RWPE1 (cell line): ENCODE results near the gene MAP6.

ENCODE experiments used
- CTCF ChIA-PET: fragments of 350-600 bp; sonication (Branson Sonifier 250); formaldehyde crosslinking; extraction: SDS; loops from one replicate; lab custom pipeline; 2021; lab: Yijun Ruan, JAX
- POLR2A ChIA-PET: fragments of 400-600 bp; formaldehyde crosslinking; extraction: SDS; loops from one replicate; lab custom pipeline; 2020; ENCODE audit warnings: antibody characterized with exemption; ENCODE audit not compliant: low non-redundant PET; lab: Yijun Ruan, JAX
- DNase-seq: peaks from one replicate; pipeline ENCODE4 v3.0.0; 2012; ENCODE audit warnings: low spot score
- H3K27ac ChIP-seq: fragments of 450-650 bp; 2 replicates; pipeline ENCODE4 v1.5.1; 2017
- CTCF ChIP-seq: fragments of 450-650 bp; conservative IDR thresholded peaks from 2 replicates; pipeline ENCODE4 v1.5.1; 2017; ENCODE audit warnings: low read depth, mild to moderate bottlenecking

Gene MAP6

GRCh38 chr11:75626889-75627529 is 41.8 kb downstream of the MAP6 start:
- POLR2A ChIA-PET = no interaction called here
- H3K27ac ChIP-seq = no peak overlapping the region
- DNase-seq = no peak
- no peak for TF ChIP-seq CTCF
- CTCF ChIA-PET = no interaction called here

- POLR2A ChIA-PET = no interaction called here
- no peak for TF ChIP-seq CTCF
- peak; percentile 66 for DNase-seq
- CTCF ChIA-PET = no interaction called here
- H3K27ac ChIP-seq = no peak overlapping the region
Observed at GRCh38 chr11:75625991-75626888, 42.6 kb downstream of the MAP6 start.

- ChIA-PET POLR2A (no interaction called here), CTCF (no interaction called here)
- no peak for TF ChIP-seq CTCF
- no peak for DNase-seq
- no peak overlapping the region for H3K27ac ChIP-seq
Observed at GRCh38 chr11:75625021-75625420, 43.8 kb downstream of the MAP6 start.

- no peak for TF ChIP-seq CTCF
- ChIA-PET CTCF (interaction anchor here (0.6 kb wide), 1 partner anchor 107 kb away, joined by 4 read pairs; no protein-coding TSS in a partner anchor), POLR2A (no interaction called here)
- no peak overlapping the region for H3K27ac ChIP-seq
- no peak for DNase-seq
Observed at GRCh38 chr11:75616281-75616680, 52.6 kb downstream of the MAP6 start.

- no peak for DNase-seq
- H3K27ac ChIP-seq = no peak overlapping the region
- CTCF ChIA-PET = no interaction called here
- POLR2A ChIA-PET = no interaction called here
- TF ChIP-seq CTCF = no peak
Observed at GRCh38 chr11:75615751-75616150, 53.1 kb downstream of the MAP6 start.

GRCh38 chr11:75611823-75612222 is 57.0 kb downstream of the MAP6 start:
- CTCF ChIA-PET = interaction anchor here (0.7 kb wide), 1 partner anchor 150 kb away, joined by 3 read pairs; no protein-coding TSS in a partner anchor
- POLR2A ChIA-PET = no interaction called here
- no peak for TF ChIP-seq CTCF
- no peak for DNase-seq
- H3K27ac ChIP-seq = no peak overlapping the region
